Measurements from ENCODE around the gene ABLIM1. TPM values are rescaled to one million over a fixed set of nuclear protein-coding genes. Genes with fewer than 3 reads are reported as not detected.

ABLIM1 gene
- polyA plus RNA-seq, 1 donor from 2014 or later, result 10.1 TPM

DNA sequence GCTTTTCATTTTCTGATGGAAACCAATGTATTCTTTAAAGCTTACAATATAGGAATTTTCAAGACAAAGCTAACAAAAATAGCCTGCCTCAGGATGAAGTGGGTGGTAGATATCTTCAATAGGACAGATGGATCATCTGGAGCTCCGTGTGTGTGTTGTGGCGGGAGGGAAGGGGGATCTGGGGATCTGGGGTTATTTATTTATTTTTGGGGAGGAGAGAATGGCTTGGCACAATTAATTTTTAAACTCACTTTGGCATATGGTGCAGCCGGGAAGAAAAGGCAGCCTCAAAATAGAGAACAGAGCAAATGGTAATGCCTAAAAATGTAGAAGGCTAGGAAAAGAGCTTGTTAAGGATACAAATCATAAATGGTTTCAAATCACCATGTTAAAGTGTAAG is 11.6 kb upstream of the ABLIM1 start:
- no peaks in the 10 kb centered on the region for H3K36me3 ChIP-seq (ENCODE audit: insufficient read depth, low read length)
- H3F3A ChIP-seq (ENCODE audit: insufficient read depth, low read length, poor library complexity, severe bottlenecking), result no peaks in the 10 kb centered on the region
- TF ChIP-seq, protein P1, sequence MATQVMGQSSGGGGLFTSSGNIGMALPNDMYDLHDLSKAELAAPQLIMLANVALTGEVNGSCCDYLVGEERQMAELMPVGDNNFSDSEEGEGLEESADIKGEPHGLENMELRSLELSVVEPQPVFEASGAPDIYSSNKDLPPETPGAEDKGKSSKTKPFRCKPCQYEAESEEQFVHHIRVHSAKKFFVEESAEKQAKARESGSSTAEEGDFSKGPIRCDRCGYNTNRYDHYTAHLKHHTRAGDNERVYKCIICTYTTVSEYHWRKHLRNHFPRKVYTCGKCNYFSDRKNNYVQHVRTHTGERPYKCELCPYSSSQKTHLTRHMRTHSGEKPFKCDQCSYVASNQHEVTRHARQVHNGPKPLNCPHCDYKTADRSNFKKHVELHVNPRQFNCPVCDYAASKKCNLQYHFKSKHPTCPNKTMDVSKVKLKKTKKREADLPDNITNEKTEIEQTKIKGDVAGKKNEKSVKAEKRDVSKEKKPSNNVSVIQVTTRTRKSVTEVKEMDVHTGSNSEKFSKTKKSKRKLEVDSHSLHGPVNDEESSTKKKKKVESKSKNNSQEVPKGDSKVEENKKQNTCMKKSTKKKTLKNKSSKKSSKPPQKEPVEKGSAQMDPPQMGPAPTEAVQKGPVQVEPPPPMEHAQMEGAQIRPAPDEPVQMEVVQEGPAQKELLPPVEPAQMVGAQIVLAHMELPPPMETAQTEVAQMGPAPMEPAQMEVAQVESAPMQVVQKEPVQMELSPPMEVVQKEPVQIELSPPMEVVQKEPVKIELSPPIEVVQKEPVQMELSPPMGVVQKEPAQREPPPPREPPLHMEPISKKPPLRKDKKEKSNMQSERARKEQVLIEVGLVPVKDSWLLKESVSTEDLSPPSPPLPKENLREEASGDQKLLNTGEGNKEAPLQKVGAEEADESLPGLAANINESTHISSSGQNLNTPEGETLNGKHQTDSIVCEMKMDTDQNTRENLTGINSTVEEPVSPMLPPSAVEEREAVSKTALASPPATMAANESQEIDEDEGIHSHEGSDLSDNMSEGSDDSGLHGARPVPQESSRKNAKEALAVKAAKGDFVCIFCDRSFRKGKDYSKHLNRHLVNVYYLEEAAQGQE (IDR thresholded peaks at IDR 0.05; ENCODE audit: borderline replicate concordance), result no peak
- TF ChIP-seq EP300 (conservative IDR thresholded peaks at IDR 0.05; ENCODE audit: poor library complexity, severe bottlenecking), result no peak
- TF ChIP-seq RAD21 (conservative IDR thresholded peaks at IDR 0.05), result no peak
- no peak for TF ChIP-seq MXI1 (conservative IDR thresholded peaks at IDR 0.05; ENCODE audit: poor library complexity, severe bottlenecking)
- TF ChIP-seq POLR2AphosphoS5 (IDR thresholded peaks at IDR 0.05), result no peak
- no peak for TF ChIP-seq CTCF (IDR thresholded peaks at IDR 0.05; ENCODE audit: poor library complexity, severe bottlenecking)
- no peak for TF ChIP-seq SMC3 (conservative IDR thresholded peaks at IDR 0.05; ENCODE audit: poor library complexity)
- no peak for TF ChIP-seq EZH2 (IDR thresholded peaks at IDR 0.05; ENCODE audit: borderline replicate concordance, insufficient read depth, low read length, poor library complexity, severe bottlenecking)
- TF ChIP-seq TAF1 (IDR thresholded peaks at IDR 0.05; ENCODE audit: low read depth), result no peak
- no peaks in the 10 kb centered on the region for H3K79me2 ChIP-seq (replicated peaks; ENCODE audit: insufficient read depth, low read length)
- H4K20me1 ChIP-seq (ENCODE audit: insufficient read depth), result no peaks in the 10 kb centered on the region
- no peaks in the 10 kb centered on the region for H3K9me2 ChIP-seq (ENCODE audit: insufficient read depth, low read length)
- H3K9me3 ChIP-seq (ENCODE audit: low read length), result no peaks in the 10 kb centered on the region
- H3K9ac ChIP-seq (ENCODE audit: low read length), result no peak overlapping the region
- no peak overlapping the region for H3K27ac ChIP-seq (ENCODE audit: low read length)
- H3K4me2 ChIP-seq (ENCODE audit: low read length), result no peak overlapping the region
- H3K27me3 ChIP-seq (ENCODE audit: insufficient read depth, low read depth, low read length), result no peaks in the 10 kb centered on the region
- H3K4me3 ChIP-seq (ENCODE audit: low read length), result no peak overlapping the region
- H2AFZ ChIP-seq (ENCODE audit: low read depth, low read length), result no peak overlapping the region

GRCh38 chr10:114668375-114669080 is 10.5 kb upstream of the ABLIM1 start:
- H2AFZ ChIP-seq (ENCODE audit: low read depth, low read length), result no peak overlapping the region
- no peak overlapping the region for H3K4me3 ChIP-seq (ENCODE audit: low read length)
- no peaks in the 10 kb centered on the region for H3F3A ChIP-seq (ENCODE audit: insufficient read depth, low read length, poor library complexity, severe bottlenecking)
- H3K36me3 ChIP-seq (ENCODE audit: insufficient read depth, low read length), result no peaks in the 10 kb centered on the region
- H3K9me3 ChIP-seq (ENCODE audit: low read length), result no peaks in the 10 kb centered on the region
- no peaks in the 10 kb centered on the region for H3K79me2 ChIP-seq (replicated peaks; ENCODE audit: insufficient read depth, low read length)
- H3K9me2 ChIP-seq (ENCODE audit: insufficient read depth, low read length), result no peaks in the 10 kb centered on the region
- H4K20me1 ChIP-seq (ENCODE audit: insufficient read depth), result no peaks in the 10 kb centered on the region
- no peak overlapping the region for H3K9ac ChIP-seq (ENCODE audit: low read length)
- H3K27ac ChIP-seq (ENCODE audit: low read length), result no peak overlapping the region
- no peak overlapping the region for H3K4me2 ChIP-seq (ENCODE audit: low read length)
- H3K27me3 ChIP-seq (ENCODE audit: insufficient read depth, low read depth, low read length), result no peaks in the 10 kb centered on the region
- no peak for TF ChIP-seq EP300 (conservative IDR thresholded peaks at IDR 0.05; ENCODE audit: poor library complexity, severe bottlenecking)
